ENCODE results near the gene APLN. TPM values are rescaled to one million over a fixed set of nuclear protein-coding genes. Genes with fewer than 3 reads are reported as not detected.

The APLN gene
- polyA plus RNA-seq, 1 experiment = 0.21 TPM

GRCh38 chrX:129693354-129693753 lies 38.6 kb upstream of the APLN start:
- H3K27me3 ChIP-seq (ENCODE audit: control insufficient read depth, insufficient read depth, low read length) = no peaks in the 10 kb centered on the region
- H3K9me3 ChIP-seq (ENCODE audit: control insufficient read depth, insufficient read depth, low read length) = no peaks in the 10 kb centered on the region
- TF ChIP-seq CTCF (IDR thresholded peaks at IDR 0.05; ENCODE audit: low read depth, low read length) = no peak
- no peak for DNase-seq (ENCODE audit: low read depth, low spot score)
- POLR2A ChIA-PET = no interaction called here
- no peak overlapping the region for H3K4me3 ChIP-seq (ENCODE audit: low read depth, low read length)
- no peak overlapping the region for H3K27ac ChIP-seq (ENCODE audit: low read depth, low read length)
- CTCF ChIA-PET = no interaction called here

GRCh38 chrX:129690435-129690834 lies 35.7 kb upstream of the APLN start:
- TF ChIP-seq CTCF (IDR thresholded peaks at IDR 0.05; ENCODE audit: low read depth, low read length) = no peak
- Histone ChIP-seq H3K9me3 (ENCODE audit: control insufficient read depth, insufficient read depth, low read length) (no peaks in the 10 kb centered on the region), H3K27me3 (ENCODE audit: control insufficient read depth, insufficient read depth, low read length) (no peaks in the 10 kb centered on the region), H3K27ac (ENCODE audit: low read depth, low read length) (no peak overlapping the region), H3K4me3 (ENCODE audit: low read depth, low read length) (no peak overlapping the region)
- CTCF ChIA-PET = interaction anchor here (1.5 kb wide), 1 partner anchor 36 kb away, joined by 4 read pairs; no protein-coding TSS in a partner anchor
- DNase-seq (ENCODE audit: low read depth, low spot score) = no peak
- POLR2A ChIA-PET = no interaction called here

GRCh38 chrX:129689796-129690195 lies 35.0 kb upstream of the APLN start:
- POLR2A ChIA-PET = no interaction called here

GRCh38 chrX:129688097-129688496 lies 33.3 kb upstream of the APLN start:
- no peak for DNase-seq (ENCODE audit: low read depth, low spot score)
- Histone ChIP-seq H3K27me3 (ENCODE audit: control insufficient read depth, insufficient read depth, low read length) (no peaks in the 10 kb centered on the region), H3K4me3 (ENCODE audit: low read depth, low read length) (no peak overlapping the region), H3K27ac (ENCODE audit: low read depth, low read length) (no peak overlapping the region), H3K9me3 (ENCODE audit: control insufficient read depth, insufficient read depth, low read length) (no peaks in the 10 kb centered on the region)
- ChIA-PET CTCF (no interaction called here), POLR2A (no interaction called here)
- TF ChIP-seq CTCF (IDR thresholded peaks at IDR 0.05; ENCODE audit: low read depth, low read length) = no peak

More at GRCh38 chrX:129689796-129690195, 35.0 kb upstream of the APLN start:
- TF ChIP-seq CTCF (IDR thresholded peaks at IDR 0.05; ENCODE audit: low read depth, low read length) = no peak
- no peak overlapping the region for H3K27ac ChIP-seq (ENCODE audit: low read depth, low read length)
- H3K9me3 ChIP-seq (ENCODE audit: control insufficient read depth, insufficient read depth, low read length) = no peaks in the 10 kb centered on the region
- DNase-seq (ENCODE audit: low read depth, low spot score) = no peak
- H3K27me3 ChIP-seq (ENCODE audit: control insufficient read depth, insufficient read depth, low read length) = no peaks in the 10 kb centered on the region
- CTCF ChIA-PET = interaction anchor here (1.5 kb wide), 1 partner anchor 36 kb away, joined by 4 read pairs; no protein-coding TSS in a partner anchor
- H3K4me3 ChIP-seq (ENCODE audit: low read depth, low read length) = no peak overlapping the region

GRCh38 chrX:129686422-129686948 lies 31.7 kb upstream of the APLN start:
- TF ChIP-seq CTCF (IDR thresholded peaks at IDR 0.05; ENCODE audit: low read depth, low read length) = no peak
- ChIA-PET POLR2A (no interaction called here), CTCF (interaction anchor here (0.6 to 1.1 kb wide), 3 partner anchors 40 to 297 kb away, joined by 3 to 5 read pairs (median 4); no protein-coding TSS in a partner anchor)
- Histone ChIP-seq H3K9me3 (ENCODE audit: control insufficient read depth, insufficient read depth, low read length) (no peaks in the 10 kb centered on the region), H3K27me3 (ENCODE audit: control insufficient read depth, insufficient read depth, low read length) (no peaks in the 10 kb centered on the region), H3K27ac (ENCODE audit: low read depth, low read length) (no peak overlapping the region), H3K4me3 (ENCODE audit: low read depth, low read length) (no peak overlapping the region)
- DNase-seq (ENCODE audit: low read depth, low spot score) = no peak
